SU-DHL-6 (cell line): ENCODE results near the gene SCAMP2.

ENCODE experiments used
- EZH2phosphoT487 ChIP-seq: fragments of 200-600 bp; sonication (generic), shearing (Covaris generic); conservative IDR thresholded peaks from 2 replicates; pipeline ENCODE4 v1.6.1; 2018; ENCODE audit warnings: mild to moderate bottlenecking, antibody characterized with exemption, low read length, moderate library complexity, mixed read lengths
- TF ChIP-seq, protein P1 (sequence below): fragments of 200-600 bp; sonication (generic); IDR thresholded peaks from one replicate; pipeline ENCODE4 v1.5.1; 2017; ENCODE audit warnings: antibody characterized with exemption, mild to moderate bottlenecking, low read length, moderate library complexity; ENCODE audit not compliant: insufficient read depth, poor library complexity, severe bottlenecking

DNA sequence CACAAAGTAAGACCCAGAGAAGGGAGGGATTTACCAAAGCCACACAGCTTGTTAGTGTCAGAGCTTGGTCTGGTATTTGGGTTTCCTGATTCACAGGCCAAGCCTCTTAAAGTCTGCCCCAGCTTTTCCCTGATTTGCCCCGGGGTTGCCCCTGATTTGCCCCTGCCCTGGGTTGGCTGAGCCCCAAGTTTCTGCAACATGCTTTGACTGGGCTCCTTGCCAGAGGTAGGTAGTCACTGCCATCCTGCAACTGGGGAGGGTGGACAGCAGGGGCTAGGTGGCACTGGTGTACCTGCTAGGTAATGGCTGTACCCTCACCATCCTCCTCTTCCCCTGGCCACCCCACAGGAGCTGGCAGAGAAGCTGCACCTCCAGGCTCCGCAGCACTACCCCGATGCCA is 19.1 kb upstream of the SCAMP2 start:
- TF ChIP-seq, protein P1, sequence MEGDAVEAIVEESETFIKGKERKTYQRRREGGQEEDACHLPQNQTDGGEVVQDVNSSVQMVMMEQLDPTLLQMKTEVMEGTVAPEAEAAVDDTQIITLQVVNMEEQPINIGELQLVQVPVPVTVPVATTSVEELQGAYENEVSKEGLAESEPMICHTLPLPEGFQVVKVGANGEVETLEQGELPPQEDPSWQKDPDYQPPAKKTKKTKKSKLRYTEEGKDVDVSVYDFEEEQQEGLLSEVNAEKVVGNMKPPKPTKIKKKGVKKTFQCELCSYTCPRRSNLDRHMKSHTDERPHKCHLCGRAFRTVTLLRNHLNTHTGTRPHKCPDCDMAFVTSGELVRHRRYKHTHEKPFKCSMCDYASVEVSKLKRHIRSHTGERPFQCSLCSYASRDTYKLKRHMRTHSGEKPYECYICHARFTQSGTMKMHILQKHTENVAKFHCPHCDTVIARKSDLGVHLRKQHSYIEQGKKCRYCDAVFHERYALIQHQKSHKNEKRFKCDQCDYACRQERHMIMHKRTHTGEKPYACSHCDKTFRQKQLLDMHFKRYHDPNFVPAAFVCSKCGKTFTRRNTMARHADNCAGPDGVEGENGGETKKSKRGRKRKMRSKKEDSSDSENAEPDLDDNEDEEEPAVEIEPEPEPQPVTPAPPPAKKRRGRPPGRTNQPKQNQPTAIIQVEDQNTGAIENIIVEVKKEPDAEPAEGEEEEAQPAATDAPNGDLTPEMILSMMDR: no peak
- no peak for TF ChIP-seq EZH2phosphoT487
